Measurements from ENCODE around the gene PARD3B. TPM values are rescaled to one million over a fixed set of nuclear protein-coding genes. Genes with fewer than 3 reads are reported as not detected.

PARD3B gene
- total RNA-seq, 6 experiments from 2014 or later: 5.3 to 11.2 (median 8.3) TPM

DNA sequence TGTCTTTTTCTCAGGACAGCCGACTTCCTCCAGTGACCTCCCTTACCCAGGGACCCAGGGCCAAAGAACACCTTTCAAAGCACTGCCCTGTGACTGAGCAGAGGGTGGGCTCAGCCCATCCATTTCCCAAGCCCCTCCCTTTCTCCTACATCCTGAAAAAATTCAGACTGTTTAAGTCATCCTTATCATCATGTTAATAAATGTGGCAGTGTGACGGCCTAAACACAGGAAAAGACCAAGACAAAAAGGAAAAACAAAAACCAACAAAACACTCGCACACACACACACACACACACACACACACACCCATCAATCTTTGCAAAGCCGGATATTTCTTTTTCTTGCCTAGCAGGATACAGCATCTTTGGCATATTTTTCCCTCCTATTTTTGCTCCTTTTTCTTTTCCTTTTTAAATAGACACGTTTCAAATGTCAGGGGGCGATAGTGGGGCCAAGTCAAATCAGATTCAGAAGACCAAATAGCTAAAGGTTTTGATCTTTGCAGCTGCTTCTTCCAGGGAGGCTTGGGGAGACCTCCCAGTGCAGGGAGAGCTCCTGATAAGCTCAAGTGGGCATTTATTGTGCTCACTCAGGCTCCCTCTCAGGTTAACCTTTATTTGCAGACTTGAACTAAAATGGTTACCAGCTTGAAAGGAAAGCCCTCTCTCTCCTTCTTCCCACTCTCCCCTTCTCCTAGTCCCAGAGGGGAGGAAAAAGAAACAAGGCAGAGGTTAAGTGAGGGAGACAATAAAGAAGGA, 1097.5 kb downstream of the PARD3B start:
- TF ChIP-seq POLR2A (IDR thresholded peaks at IDR 0.05): no peak
- no peak for TF ChIP-seq CTCF (IDR thresholded peaks at IDR 0.05)
- ATAC-seq (peak; percentile 35 to 77 (median 63)), DNase-seq (no peak)
- H3K27me3 ChIP-seq: no peaks in the 10 kb centered on the region
- peaks cover 0 to 4% (median 0%) of the 10 kb centered on the region in 4 donors for H3K9me3 ChIP-seq
- no peak overlapping the region for H3K27ac ChIP-seq
- H3K4me3 ChIP-seq: no peak overlapping the region
- H3K36me3 ChIP-seq: no peaks in the 10 kb centered on the region
- 34% methylated on average over 5 of the region's 6 CpGs for WGBS (ENCODE audit: insufficient coverage, low coverage, low lambda C conversion rate, missing lambda C conversion rate)
- intact Hi-C loops (cut with DNase I): no loop called here
- no peaks in the 10 kb centered on the region for H3K4me1 ChIP-seq

GRCh38 chr2:205643391-205643885, 1098.2 kb downstream of the PARD3B start:
- H3K4me3 ChIP-seq: no peak overlapping the region
- intact Hi-C loops (cut with DNase I): no loop called here
- H3K4me1 ChIP-seq: no peaks in the 10 kb centered on the region
- H3K36me3 ChIP-seq: no peaks in the 10 kb centered on the region
- WGBS (ENCODE audit: insufficient coverage, low coverage, low lambda C conversion rate, missing lambda C conversion rate): 77% methylated on average over 6 of the region's 10 CpGs
- DNase-seq (no peak), ATAC-seq (no peak)
- H3K9me3 ChIP-seq: peaks cover 0 to 4% (median 0%) of the 10 kb centered on the region in 4 donors
- no peak overlapping the region for H3K27ac ChIP-seq
- TF ChIP-seq CTCF (IDR thresholded peaks at IDR 0.05) (no peak), POLR2A (IDR thresholded peaks at IDR 0.05) (no peak)
- H3K27me3 ChIP-seq: no peaks in the 10 kb centered on the region

GRCh38 chr2:205644018-205644417, 1098.7 kb downstream of the PARD3B start:
- Histone ChIP-seq H3K4me1 (no peaks in the 10 kb centered on the region), H3K4me3 (no peak overlapping the region), H3K9me3 (peaks cover 0 to 4% (median 0%) of the 10 kb centered on the region in 4 donors), H3K27ac (no peak overlapping the region), H3K36me3 (no peaks in the 10 kb centered on the region), H3K27me3 (no peaks in the 10 kb centered on the region)
- no peak for DNase-seq
- intact Hi-C loops (cut with DNase I): no loop called here
- no peak for TF ChIP-seq POLR2A (IDR thresholded peaks at IDR 0.05)
- no peak for TF ChIP-seq CTCF (IDR thresholded peaks at IDR 0.05)
- no peak for ATAC-seq
- 90% methylated on average over 4 of the region's 5 CpGs for WGBS (ENCODE audit: insufficient coverage, low coverage, low lambda C conversion rate, missing lambda C conversion rate)

DNA sequence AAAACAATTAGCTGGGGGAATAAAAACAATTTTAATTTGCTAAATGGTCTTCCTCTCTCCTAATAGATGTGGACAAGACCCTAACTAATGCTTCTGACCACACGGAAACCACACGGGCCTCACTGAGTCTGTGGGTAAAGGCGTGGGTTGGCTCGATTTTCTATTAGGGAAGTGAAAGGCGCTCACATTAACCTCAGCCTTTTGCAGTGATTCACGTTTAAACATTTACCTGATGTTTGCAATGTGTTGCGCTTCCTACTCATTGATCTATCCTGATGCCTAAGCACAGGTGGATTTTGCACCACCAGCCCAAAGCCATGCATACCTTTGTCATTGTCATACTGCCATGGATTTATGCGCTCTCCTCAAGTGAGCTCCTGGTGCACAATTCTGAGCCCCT, 1101.4 kb downstream of the PARD3B start:
- no peaks in the 10 kb centered on the region for H3K27me3 ChIP-seq

More for the DNA sequence above, 1101.4 kb downstream of the PARD3B start:
- 10% methylated on average over 8 of the region's 8 CpGs for WGBS (ENCODE audit: insufficient coverage, low coverage, low lambda C conversion rate, missing lambda C conversion rate)
- no peaks in the 10 kb centered on the region for H3K9me3 ChIP-seq
- TF ChIP-seq CTCF (IDR thresholded peaks at IDR 0.05) (no peak), POLR2A (IDR thresholded peaks at IDR 0.05) (no peak)
- H3K36me3 ChIP-seq: no peaks in the 10 kb centered on the region
- no peak overlapping the region for H3K27ac ChIP-seq
- H3K4me3 ChIP-seq: no peak overlapping the region
- DNase-seq (no peak), ATAC-seq (peak in 3 of 4 donors; percentile 22 to 75 (median 43))
- H3K4me1 ChIP-seq: no peaks in the 10 kb centered on the region
- intact Hi-C loops (cut with DNase I): no loop called here
